Thyroid gland (tissue), 4 donors: ENCODE measurements around the gene VPS54. TPM values are rescaled to one million over a fixed set of nuclear protein-coding genes. Genes with fewer than 3 reads are reported as not detected.

ENCODE experiments used
- DNase-seq, 2 donors: peaks; one replicate each; pipeline ENCODE4 v3.0.0-alpha.2; 2019
- H3K27ac ChIP-seq, 3 donors: fragments of 200-600 bp; sonication (generic); 1 replicate in 2 of 3; 2 replicates in 1 of 3; pipeline ENCODE4 v1.5.1; 2016 to 2019; ENCODE audit warnings: mild to moderate bottlenecking in 1 of 3, moderate library complexity in 1 of 3
- H3K27me3 ChIP-seq: fragments of 200-600 bp; sonication (generic); one replicate; pipeline ENCODE4 v1.5.1; 2019
- H3K36me3 ChIP-seq, 2 donors: fragments of 200-600 bp; sonication (generic); one replicate each; pipeline ENCODE4 v1.5.1; 2016 to 2019
- H3K4me1 ChIP-seq, 2 donors: fragments of 200-600 bp; sonication (generic); one replicate each; pipeline ENCODE4 v1.5.1; 2017 to 2019
- H3K4me3 ChIP-seq, 3 donors: fragments of 200-600 bp; sonication (generic); replicated peaks in 1 of 3; 1 replicate in 2 of 3; 2 replicates in 1 of 3; pipeline ENCODE4 v1.5.1; 2016; ENCODE audit warnings: mild to moderate bottlenecking in 1 of 3
- H3K9me3 ChIP-seq: fragments of 200-600 bp; sonication (generic); one replicate; pipeline ENCODE4 v1.5.1; 2017
- CTCF ChIP-seq, 6 experiments: fragments of 200-600 bp in 3 of 6; fragments of 450-650 bp in 3 of 6; sonication (generic) in 3 of 6; IDR thresholded peaks; one replicate each; pipeline ENCODE4 v1.5.1; 2016 to 2019; ENCODE audit warnings: antibody characterized with exemption in 6 of 6, mild to moderate bottlenecking in 2 of 6, inconsistent platforms in 1 of 6, moderate library complexity in 1 of 6
- POLR2A ChIP-seq, 2 donors: fragments of 450-650 bp; IDR thresholded peaks; one replicate each; pipeline ENCODE4 v1.6.1; 2017; ENCODE audit warnings: antibody characterized with exemption in 2 of 2, mild to moderate bottlenecking in 2 of 2, moderate library complexity in 1 of 2
- WGBS, 2 donors: methylation state at CpG; one replicate each; pipeline ENCODE4 v1.1.5; 2017; 5-methylcytosine and 5-hydroxymethylcytosine counted together
- intact Hi-C: fragments of 100-400 bp; cut with DNase I; formaldehyde crosslinking; loops from one replicate; pipeline ENCODE4 v1.15.1; 2023
- total RNA-seq, 4 donors: library from RNA; depleted of rRNA; stranded (reverse); fragments of >200 nt; gene quantifications; one replicate each; pipeline ENCODE4 v1.2.3, GENCODE V29; 2016

Gene VPS54
- total RNA-seq, 4 donors from 2014 or later: 34.4 to 40.8 (median 35.9) TPM

DNA sequence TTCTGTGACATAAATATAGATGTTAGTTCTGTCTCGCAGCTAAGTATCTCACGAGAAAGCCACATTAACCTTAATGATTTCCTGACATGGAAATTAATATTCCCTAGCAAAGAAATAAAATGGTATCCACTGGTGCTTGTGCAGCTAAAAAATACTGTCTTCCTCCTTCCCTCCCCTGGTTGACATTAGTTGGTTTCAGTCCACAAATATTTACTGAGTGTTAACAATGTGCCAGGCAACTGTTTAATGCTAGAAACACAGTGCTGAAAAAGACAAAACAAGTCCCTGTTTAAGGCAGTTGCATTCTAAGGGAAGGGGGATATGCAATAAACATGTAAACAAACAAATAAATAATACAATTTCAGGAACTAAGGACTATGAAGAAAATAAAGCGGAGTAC lies 44.2 kb upstream of the VPS54 start:
- H3K27me3 ChIP-seq: no peaks in the 10 kb centered on the region
- TF ChIP-seq POLR2A (IDR thresholded peaks at IDR 0.05): no peak
- TF ChIP-seq CTCF (IDR thresholded peaks at IDR 0.05): no peak
- no peaks in the 10 kb centered on the region for H3K4me1 ChIP-seq
- H3K36me3 ChIP-seq: no peaks in the 10 kb centered on the region
- intact Hi-C loops: no loop called here
- H3K9me3 ChIP-seq: no peaks in the 10 kb centered on the region
- no peak overlapping the region for H3K27ac ChIP-seq
- 96% methylated on average over 3 of the region's 3 CpGs for WGBS, 2 donors
- no peak overlapping the region for H3K4me3 ChIP-seq
- DNase-seq: no peak

GRCh38 chr2:64062840-64063239 lies 43.6 kb upstream of the VPS54 start:
- H3K27me3 ChIP-seq: no peaks in the 10 kb centered on the region
- H3K36me3 ChIP-seq: no peaks in the 10 kb centered on the region
- TF ChIP-seq CTCF (IDR thresholded peaks at IDR 0.05) (no peak), POLR2A (IDR thresholded peaks at IDR 0.05) (no peak)
- no peak overlapping the region for H3K27ac ChIP-seq
- H3K4me3 ChIP-seq: no peak overlapping the region
- no peak for DNase-seq
- H3K4me1 ChIP-seq: no peaks in the 10 kb centered on the region
- H3K9me3 ChIP-seq: no peaks in the 10 kb centered on the region
- intact Hi-C loops: no loop called here

- Histone ChIP-seq H3K4me1 (no peaks in the 10 kb centered on the region), H3K36me3 (no peaks in the 10 kb centered on the region), H3K4me3 (no peak overlapping the region), H3K27me3 (no peaks in the 10 kb centered on the region), H3K9me3 (no peaks in the 10 kb centered on the region), H3K27ac (no peak overlapping the region)
- no peak for TF ChIP-seq POLR2A (IDR thresholded peaks at IDR 0.05)
- no peak for TF ChIP-seq CTCF (IDR thresholded peaks at IDR 0.05)
- intact Hi-C loops: no loop called here
- DNase-seq: no peak
Measured at GRCh38 chr2:64059270-64059669, 40.0 kb upstream of the VPS54 start.

DNA sequence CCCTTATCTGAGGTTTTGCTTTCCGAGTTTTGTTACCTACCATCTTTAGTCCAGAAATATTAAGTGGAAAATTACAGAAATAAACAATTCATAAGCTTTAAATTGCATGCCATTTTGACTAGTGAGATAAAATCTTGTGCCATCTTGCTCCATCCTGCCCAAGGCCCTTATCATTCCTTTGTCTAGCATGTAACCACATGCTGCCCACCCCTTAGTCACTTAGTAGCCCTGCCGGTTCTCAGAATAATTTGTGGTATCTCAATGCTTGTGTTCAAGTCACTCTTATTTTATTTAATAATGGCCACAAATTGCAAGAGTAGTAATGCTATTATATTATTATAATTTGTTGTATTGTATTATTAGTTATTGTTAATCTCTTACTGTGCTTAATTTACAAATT lies 36.8 kb upstream of the VPS54 start:
- DNase-seq: no peak
- Histone ChIP-seq H3K9me3 (no peaks in the 10 kb centered on the region), H3K27ac (no peak overlapping the region), H3K36me3 (no peaks in the 10 kb centered on the region), H3K4me3 (no peak overlapping the region), H3K4me1 (no peaks in the 10 kb centered on the region), H3K27me3 (no peaks in the 10 kb centered on the region)
- intact Hi-C loops: no loop called here
- TF ChIP-seq CTCF (IDR thresholded peaks at IDR 0.05) (no peak), POLR2A (IDR thresholded peaks at IDR 0.05) (no peak)
- WGBS, 2 donors: 82 to 92% methylated on average over 2 of the region's 2 CpGs

GRCh38 chr2:64054161-64054915 lies 35.1 kb upstream of the VPS54 start:
- H3K4me3 ChIP-seq: no peak overlapping the region
- 63 to 77% methylated on average over 4 of the region's 4 CpGs for WGBS, 2 donors
- no peaks in the 10 kb centered on the region for H3K27me3 ChIP-seq
- TF ChIP-seq CTCF (IDR thresholded peaks at IDR 0.05) (no peak), POLR2A (IDR thresholded peaks at IDR 0.05) (no peak)
- no peaks in the 10 kb centered on the region for H3K4me1 ChIP-seq
- DNase-seq: no peak
- no peaks in the 10 kb centered on the region for H3K9me3 ChIP-seq
- no peaks in the 10 kb centered on the region for H3K36me3 ChIP-seq
- intact Hi-C loops: loop anchor here (5.0 kb wide), 1 partner anchor 258 kb away; no protein-coding TSS in a partner anchor
- no peak overlapping the region for H3K27ac ChIP-seq
